ENCODE results near the gene IL6. TPM values are rescaled to one million over a fixed set of nuclear protein-coding genes. Genes with fewer than 3 reads are reported as not detected.

IL6 gene
- polyA plus RNA-seq, 1 experiment: 12.7 TPM

- Histone ChIP-seq H3K27ac (ENCODE audit: low read depth, low read length) (no peak overlapping the region), H3K9me3 (ENCODE audit: control insufficient read depth, insufficient read depth, low read length) (no peaks in the 10 kb centered on the region), H3K27me3 (ENCODE audit: control insufficient read depth, insufficient read depth, low read length) (no peaks in the 10 kb centered on the region), H3K4me3 (ENCODE audit: low read depth, low read length) (no peak overlapping the region)
- POLR2A ChIA-PET: no interaction called here
- DNase-seq (ENCODE audit: low read depth, low spot score): no peak
- TF ChIP-seq, protein P1, sequence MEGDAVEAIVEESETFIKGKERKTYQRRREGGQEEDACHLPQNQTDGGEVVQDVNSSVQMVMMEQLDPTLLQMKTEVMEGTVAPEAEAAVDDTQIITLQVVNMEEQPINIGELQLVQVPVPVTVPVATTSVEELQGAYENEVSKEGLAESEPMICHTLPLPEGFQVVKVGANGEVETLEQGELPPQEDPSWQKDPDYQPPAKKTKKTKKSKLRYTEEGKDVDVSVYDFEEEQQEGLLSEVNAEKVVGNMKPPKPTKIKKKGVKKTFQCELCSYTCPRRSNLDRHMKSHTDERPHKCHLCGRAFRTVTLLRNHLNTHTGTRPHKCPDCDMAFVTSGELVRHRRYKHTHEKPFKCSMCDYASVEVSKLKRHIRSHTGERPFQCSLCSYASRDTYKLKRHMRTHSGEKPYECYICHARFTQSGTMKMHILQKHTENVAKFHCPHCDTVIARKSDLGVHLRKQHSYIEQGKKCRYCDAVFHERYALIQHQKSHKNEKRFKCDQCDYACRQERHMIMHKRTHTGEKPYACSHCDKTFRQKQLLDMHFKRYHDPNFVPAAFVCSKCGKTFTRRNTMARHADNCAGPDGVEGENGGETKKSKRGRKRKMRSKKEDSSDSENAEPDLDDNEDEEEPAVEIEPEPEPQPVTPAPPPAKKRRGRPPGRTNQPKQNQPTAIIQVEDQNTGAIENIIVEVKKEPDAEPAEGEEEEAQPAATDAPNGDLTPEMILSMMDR (IDR thresholded peaks at IDR 0.05; ENCODE audit: low read depth, low read length): no peak
- CTCF ChIA-PET: no interaction called here
Measured at GRCh38 chr7:22694597-22695207, 32.3 kb upstream of the IL6 start.

DNA sequence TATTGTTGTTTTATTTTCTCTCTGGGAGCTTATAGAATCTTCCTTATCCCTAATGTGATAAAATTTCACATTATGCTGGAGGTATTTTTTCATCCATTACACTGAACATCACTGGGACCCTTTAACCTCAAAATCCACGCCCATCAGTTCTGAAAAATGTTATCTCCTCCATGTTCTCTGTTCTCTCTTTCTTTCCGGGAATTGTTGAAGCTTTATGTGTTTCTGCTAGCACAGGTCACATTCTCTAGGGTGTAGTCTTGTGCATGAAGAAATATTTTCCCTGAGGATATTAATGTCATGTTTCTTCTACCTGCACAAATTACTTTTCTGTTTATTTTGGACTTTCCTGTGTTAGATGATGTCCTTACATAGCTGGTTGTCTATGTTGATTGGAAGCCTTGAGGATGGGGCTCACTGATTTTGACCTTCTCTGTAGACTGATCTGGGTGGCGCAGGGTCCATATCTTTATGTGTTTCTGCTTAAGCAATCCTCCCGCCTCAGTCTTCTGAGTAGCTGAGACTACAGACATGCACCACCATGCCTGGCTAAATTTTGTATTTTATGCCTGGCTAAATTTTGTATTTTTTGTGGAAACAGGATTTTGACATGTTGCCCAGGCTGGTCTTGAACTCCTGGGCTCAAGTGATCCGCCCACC lies 31.4 kb upstream of the IL6 start:
- DNase-seq (ENCODE audit: low read depth, low spot score): no peak
- ChIA-PET POLR2A (interaction anchor here (0.6 kb wide), 1 partner anchor 31 kb away, joined by 4 read pairs; the partner anchor contains the start of gene IL6), CTCF (no interaction called here)
- Histone ChIP-seq H3K4me3 (ENCODE audit: low read depth, low read length) (no peak overlapping the region), H3K9me3 (ENCODE audit: control insufficient read depth, insufficient read depth, low read length) (no peaks in the 10 kb centered on the region), H3K27me3 (ENCODE audit: control insufficient read depth, insufficient read depth, low read length) (no peaks in the 10 kb centered on the region), H3K27ac (ENCODE audit: low read depth, low read length) (no peak overlapping the region)
- TF ChIP-seq, protein P1 (IDR thresholded peaks at IDR 0.05; ENCODE audit: low read depth, low read length): no peak

GRCh38 chr7:22696541-22697228 lies 30.3 kb upstream of the IL6 start:
- H3K4me3 ChIP-seq (ENCODE audit: low read depth, low read length): no peak overlapping the region
- POLR2A ChIA-PET: interaction anchor here (0.5 kb wide), 1 partner anchor 21 kb away, joined by 4 read pairs; no protein-coding TSS in a partner anchor
- TF ChIP-seq, protein P1 (IDR thresholded peaks at IDR 0.05; ENCODE audit: low read depth, low read length): no peak
- no peaks in the 10 kb centered on the region for H3K27me3 ChIP-seq (ENCODE audit: control insufficient read depth, insufficient read depth, low read length)
- H3K27ac ChIP-seq (ENCODE audit: low read depth, low read length): no peak overlapping the region
- CTCF ChIA-PET: interaction anchor here (0.7 to 1.0 kb wide), 2 partner anchors 28 kb away, joined by 4 to 6 read pairs; no protein-coding TSS in a partner anchor
- DNase-seq (ENCODE audit: low read depth, low spot score): no peak
- H3K9me3 ChIP-seq (ENCODE audit: control insufficient read depth, insufficient read depth, low read length): no peaks in the 10 kb centered on the region

DNA sequence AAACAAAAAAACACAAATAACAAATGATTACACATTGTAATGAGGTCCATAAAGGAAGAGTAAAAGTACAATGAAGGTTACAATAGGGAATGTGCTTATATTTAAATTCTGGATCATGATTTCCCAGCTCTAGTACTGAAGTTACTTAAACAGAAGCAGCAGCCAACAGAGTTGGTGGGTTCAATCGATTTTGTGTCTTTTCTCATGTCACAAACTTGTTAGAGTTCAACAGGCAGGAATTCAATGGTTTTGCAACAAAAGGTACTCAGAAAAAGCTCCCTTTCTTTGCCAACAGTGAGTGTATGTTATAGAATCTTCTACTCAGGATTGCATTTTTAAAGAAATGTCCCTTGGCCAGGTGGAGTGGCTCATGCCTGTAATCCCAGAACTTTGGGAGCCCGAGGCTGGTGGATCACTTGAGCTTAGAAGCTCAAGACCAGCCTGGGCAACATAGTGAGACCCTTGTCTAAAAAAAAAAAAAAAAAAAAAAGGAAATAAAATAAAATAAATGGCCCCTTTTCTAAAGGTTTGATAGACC lies 29.6 kb upstream of the IL6 start:
- TF ChIP-seq, protein P1 (IDR thresholded peaks at IDR 0.05; ENCODE audit: low read depth, low read length): no peak
- Histone ChIP-seq H3K9me3 (ENCODE audit: control insufficient read depth, insufficient read depth, low read length) (no peaks in the 10 kb centered on the region), H3K4me3 (ENCODE audit: low read depth, low read length) (no peak overlapping the region), H3K27ac (ENCODE audit: low read depth, low read length) (no peak overlapping the region), H3K27me3 (ENCODE audit: control insufficient read depth, insufficient read depth, low read length) (no peaks in the 10 kb centered on the region)
- POLR2A ChIA-PET: interaction anchor here (0.5 to 0.6 kb wide), 2 partner anchors 22 to 30 kb away, joined by 4 to 6 read pairs; partner anchors contain the start of gene IL6
- no peak for DNase-seq (ENCODE audit: low read depth, low spot score)
- CTCF ChIA-PET: interaction anchor here (0.7 kb wide), 3 partner anchors 28 to 136 kb away, joined by 3 to 6 read pairs (median 4); no protein-coding TSS in a partner anchor

All from AG04450 (cell line).